GM06990 (cell line): ENCODE measurements around the gene GMPPB.

Experiments used
- DNase-seq: peaks from one replicate; pipeline ENCODE4 v3.0.0-alpha.2; 2011; ENCODE audit not compliant: insufficient read length; ENCODE audit errors: extremely low read depth
- H3K27me3 ChIP-seq: replicated peaks from 2 replicates; pipeline ENCODE4 v1.6.0; 2011; ENCODE audit warnings: low read length; ENCODE audit not compliant: control insufficient read depth, insufficient read depth
- H3K36me3 ChIP-seq: 2 replicates; pipeline ENCODE4 v1.5.1; 2011; ENCODE audit warnings: low read length; ENCODE audit not compliant: control insufficient read depth, insufficient read depth
- H3K4me3 ChIP-seq: replicated peaks from 2 replicates; pipeline ENCODE4 v1.5.1; 2011; ENCODE audit warnings: low read depth, mild to moderate bottlenecking, control low read depth, low read length
- CTCF ChIP-seq: IDR thresholded peaks from 2 replicates; pipeline ENCODE4 v1.5.1; 2011; ENCODE audit warnings: low read length, control low read depth, mild to moderate bottlenecking, inconsistent platforms; ENCODE audit not compliant: insufficient read depth, poor library complexity, severe bottlenecking

The GMPPB gene

DNA sequence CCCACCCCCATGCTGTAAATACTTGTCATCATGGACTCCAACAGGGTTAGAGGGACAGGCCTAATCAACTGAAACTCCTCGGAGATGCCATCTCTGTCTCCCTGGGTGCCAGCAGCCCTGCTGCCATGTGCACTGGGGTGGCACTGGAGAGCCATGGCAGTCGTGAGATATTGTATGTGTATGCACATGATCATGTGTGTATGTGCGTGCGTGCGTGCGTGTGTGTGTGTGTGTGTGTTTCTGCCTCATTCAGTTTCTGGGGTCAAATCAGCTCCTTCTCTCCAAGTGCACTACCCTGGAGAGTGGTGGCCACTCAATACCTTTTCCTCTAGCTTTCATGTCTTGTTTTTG is 52.8 kb downstream of the GMPPB start:
- no peak overlapping the region for H3K4me3 ChIP-seq
- no peak for DNase-seq
- no peaks in the 10 kb centered on the region for H3K27me3 ChIP-seq
- peaks cover 3% of the 10 kb centered on the region; the same call in 1 of the 2 replicates for H3K36me3 ChIP-seq
- TF ChIP-seq CTCF: no peak
